Right lobe of liver (tissue), 4 donors: ENCODE data around the gene PCYT1B.

Experiments
- POLR2A ChIP-seq: fragments of 450-650 bp; IDR thresholded peaks from one replicate; pipeline ENCODE4 v1.6.1; 2017; ENCODE audit warnings: antibody characterized with exemption, mild to moderate bottlenecking
- TF ChIP-seq, protein P1 (sequence below), 4 donors: fragments of 200-600 bp in 3 of 4; fragments of 450-650 bp in 1 of 4; IDR thresholded peaks; one replicate each; pipeline versions ENCODE4 v1.5.1 to v1.8.0; 2016 to 2022; ENCODE audit warnings: antibody characterized with exemption in 4 of 4, mild to moderate bottlenecking in 2 of 4
- donor health status: DM: no; HTN: no; CAD: no.
- donor health status: DM: no; HTN: no; CAD: no.
- donor health status: DM: no; HTN: yes; CAD: no.

DNA sequence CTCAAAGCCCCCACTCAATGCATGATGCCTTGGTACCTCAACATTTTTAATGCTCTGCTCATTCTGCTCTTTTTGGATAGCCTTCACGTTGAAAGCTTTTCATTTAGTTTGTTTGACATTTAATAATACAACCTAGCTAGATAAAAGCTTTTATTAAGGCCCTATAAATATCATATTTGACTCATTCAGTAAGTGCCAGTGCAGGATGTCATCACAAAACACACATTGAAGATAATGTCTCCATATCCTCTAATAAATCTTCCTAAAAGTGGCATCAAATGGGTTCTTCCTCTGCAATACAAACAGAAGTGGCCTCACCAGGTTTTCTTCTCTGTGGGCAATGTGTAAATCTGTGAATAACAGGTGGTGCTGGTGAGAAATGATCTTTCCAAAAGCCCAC is 12.0 kb upstream of the PCYT1B start:
- TF ChIP-seq, protein P1, sequence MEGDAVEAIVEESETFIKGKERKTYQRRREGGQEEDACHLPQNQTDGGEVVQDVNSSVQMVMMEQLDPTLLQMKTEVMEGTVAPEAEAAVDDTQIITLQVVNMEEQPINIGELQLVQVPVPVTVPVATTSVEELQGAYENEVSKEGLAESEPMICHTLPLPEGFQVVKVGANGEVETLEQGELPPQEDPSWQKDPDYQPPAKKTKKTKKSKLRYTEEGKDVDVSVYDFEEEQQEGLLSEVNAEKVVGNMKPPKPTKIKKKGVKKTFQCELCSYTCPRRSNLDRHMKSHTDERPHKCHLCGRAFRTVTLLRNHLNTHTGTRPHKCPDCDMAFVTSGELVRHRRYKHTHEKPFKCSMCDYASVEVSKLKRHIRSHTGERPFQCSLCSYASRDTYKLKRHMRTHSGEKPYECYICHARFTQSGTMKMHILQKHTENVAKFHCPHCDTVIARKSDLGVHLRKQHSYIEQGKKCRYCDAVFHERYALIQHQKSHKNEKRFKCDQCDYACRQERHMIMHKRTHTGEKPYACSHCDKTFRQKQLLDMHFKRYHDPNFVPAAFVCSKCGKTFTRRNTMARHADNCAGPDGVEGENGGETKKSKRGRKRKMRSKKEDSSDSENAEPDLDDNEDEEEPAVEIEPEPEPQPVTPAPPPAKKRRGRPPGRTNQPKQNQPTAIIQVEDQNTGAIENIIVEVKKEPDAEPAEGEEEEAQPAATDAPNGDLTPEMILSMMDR (IDR thresholded peaks at IDR 0.05), result no peak
- TF ChIP-seq POLR2A, result no peak
